SH-SY5Y (cell line): Measurements from ENCODE around the gene ZNF217.

Experiments
- GATA2 ChIP-seq: IDR thresholded peaks from 2 replicates; pipeline ENCODE4 v1.6.1; 2011; ENCODE audit warnings: mild to moderate bottlenecking, low read depth, low read length
- GATA3 ChIP-seq: IDR thresholded peaks from 2 replicates; pipeline ENCODE4 v1.6.1; 2011; ENCODE audit warnings: low read depth, mild to moderate bottlenecking, low read length, moderate library complexity

The ZNF217 gene

DNA sequence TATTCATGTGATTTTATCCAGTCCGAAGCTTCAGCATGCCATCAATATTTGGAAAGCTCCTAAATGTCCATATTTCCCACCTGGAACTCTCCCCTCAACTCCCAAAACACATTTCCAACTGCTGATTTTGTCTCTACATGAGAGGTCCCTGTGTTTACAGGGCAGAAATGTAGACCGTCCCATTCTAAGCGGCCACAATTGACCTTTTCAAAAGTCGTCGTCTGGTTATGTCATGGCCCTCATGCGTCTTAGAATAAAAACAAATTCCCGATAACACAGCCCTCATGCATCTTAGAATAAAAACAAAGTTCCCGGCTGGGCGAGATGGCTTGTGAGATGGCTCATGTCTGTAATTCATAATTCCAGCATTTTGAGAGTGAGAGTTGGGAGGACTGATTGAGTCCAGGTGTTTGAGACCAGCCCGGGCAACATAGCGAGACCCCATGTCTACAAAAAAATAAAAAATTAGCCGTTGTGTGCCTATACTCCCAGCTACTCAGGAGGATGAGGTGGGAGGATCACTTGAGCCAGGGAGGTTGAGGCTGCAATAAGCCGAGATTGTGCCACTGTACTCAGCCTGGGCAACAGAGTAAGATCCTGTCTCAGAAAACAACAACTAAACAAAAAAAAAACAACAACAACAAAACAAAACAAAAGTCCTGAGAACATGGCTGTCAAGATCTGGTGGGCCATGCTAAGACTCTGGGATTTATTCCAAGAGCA is 6.4 kb upstream of the ZNF217 start:
- TF ChIP-seq GATA2 (no peak), GATA3 (no peak)

DNA sequence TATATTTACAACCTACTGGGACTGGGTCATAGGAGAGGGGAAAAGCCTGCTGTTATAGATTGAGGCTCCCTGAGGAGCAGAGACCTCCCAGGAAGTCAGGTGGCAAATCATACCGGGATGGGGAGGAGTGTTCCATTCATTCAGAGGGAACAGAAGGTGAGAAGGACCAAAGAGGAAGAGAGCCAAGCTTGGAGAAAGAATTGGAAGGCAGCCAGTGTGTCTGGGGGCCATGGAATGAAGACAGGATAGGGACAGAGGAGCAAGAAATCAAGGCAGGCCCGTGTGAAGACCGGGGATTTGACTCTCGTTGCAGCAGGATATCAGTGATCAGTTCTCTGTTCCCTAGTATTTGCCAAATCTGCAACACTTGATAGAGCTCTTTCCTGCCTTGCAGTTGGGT is 5.7 kb upstream of the ZNF217 start:
- no peak for TF ChIP-seq GATA3
- no peak for TF ChIP-seq GATA2

DNA sequence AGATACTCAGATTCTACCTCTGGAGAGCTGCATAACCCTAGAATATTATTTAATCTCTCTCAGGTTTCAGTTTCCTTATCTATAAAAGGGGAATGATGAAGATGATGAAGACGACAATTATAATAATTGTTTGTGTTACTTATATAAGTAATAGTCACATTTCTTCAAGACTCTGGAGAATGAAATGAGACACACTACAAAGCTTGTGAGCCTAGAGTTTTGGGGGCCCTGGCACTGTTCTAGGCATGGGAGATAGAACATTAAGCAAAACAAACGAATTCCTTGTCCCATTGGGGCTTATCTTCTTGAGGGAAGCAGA is 5.4 kb upstream of the ZNF217 start:
- TF ChIP-seq GATA2 (no peak), GATA3 (no peak)

DNA sequence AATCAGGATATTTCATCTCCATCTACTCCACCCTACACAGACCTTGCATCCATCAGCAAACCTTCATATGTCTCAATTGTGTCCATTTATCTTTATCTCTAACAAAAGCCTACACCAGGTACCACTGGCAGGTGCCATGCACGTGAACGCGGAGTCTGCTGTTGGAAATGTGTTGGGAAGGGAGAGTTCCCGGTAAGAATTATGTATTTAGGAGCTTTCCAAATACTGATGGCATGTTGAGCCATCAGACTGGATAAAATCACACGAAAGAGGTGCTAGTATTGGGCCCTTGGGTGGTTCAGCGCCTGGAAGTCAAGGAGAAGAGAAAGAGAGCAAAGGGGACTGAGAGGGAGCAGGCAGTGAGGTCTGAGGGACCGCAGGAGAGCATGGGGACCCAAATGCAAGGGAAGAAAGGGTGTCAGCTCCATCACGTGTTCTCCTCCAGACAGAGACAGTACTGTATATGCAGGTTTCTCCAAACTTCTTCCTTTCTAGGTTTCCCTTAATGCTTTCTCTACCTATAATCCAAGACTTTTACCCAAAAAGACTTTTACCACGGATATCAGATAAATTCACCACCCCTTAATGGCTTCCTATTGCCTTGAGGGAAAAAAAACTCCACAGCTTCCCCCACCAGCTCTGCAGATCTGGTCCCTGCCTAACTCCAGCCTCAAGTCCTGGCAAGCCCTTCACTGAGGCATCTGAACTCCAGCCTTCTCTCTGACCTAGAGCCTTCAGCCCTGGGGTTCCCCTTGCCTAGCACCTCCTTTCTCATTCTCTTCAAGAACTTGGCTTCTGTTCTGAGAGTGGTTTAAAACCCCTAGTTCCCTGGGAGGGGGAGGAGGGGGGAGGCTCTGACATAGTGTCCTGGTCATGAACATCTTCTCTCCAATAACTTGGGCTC is 4.8 kb upstream of the ZNF217 start:
- no peak for TF ChIP-seq GATA2
- no peak for TF ChIP-seq GATA3

DNA sequence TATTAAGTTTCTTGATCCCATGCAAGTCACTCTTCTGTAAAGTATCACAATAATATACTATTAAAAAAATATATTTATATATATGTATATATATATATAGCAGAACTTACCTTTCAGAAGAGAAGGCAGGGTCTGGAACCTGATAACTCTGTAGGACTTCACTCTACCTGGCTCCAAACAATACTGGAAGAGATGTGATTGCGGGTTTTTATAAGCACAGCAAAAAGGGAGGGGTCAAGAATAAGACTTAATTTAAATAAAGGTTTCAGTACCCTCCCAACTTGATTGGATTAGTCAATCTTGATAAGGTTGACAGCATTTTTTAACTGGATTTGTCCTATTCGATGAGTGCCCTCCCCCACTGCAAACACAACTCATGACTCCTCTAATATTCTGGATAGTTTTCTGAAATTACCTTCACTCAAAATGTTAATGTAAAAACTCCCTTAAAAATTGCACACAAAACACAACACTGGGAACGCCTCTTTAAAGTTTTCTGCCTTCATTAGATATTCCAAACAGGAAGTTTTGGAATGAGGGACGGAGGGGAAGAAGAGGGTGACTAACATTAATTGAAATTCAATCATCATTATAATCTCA is 4.0 kb upstream of the ZNF217 start:
- TF ChIP-seq GATA3 (no peak), GATA2 (no peak)

DNA sequence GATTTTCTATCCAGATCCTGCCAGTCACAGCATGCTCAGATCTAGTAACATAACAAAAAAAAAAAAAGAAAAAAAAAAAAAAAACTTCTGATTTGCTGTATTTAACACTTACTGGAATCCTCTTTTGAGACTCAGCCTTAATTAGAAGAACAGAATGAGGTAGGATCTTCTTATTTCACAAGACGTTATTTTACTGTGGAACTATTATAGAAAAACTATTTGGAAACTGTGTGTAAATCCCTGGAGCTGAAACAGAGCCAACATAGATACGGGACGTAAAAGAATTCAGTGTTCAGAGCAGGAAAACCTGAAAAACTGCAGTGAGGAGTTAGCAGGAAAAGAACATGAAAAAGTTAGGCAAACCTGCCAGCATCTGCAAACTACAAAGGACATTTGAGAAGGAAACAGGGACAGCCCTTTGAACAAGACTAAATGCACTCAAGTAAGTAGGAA is 3.4 kb upstream of the ZNF217 start:
- TF ChIP-seq GATA3, result no peak
- no peak for TF ChIP-seq GATA2

DNA sequence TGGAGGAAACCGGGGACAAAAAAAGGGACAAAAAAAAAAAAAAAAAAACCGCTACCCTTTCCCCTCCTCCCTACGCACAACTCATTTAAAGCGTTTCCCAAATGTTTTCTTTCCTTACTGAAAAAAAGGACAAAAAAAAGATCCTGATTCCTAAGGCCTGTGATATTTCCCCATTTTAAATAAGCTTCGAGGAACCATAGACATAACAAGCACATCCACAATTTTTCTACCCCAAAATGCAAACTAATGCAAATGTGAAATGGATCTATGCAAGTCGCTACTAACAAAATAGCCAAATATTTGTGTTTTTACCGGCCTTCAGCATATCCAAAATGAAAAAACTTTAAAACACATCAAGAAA is 1.4 kb upstream of the ZNF217 start:
- TF ChIP-seq GATA2 (no peak), GATA3 (no peak)

DNA sequence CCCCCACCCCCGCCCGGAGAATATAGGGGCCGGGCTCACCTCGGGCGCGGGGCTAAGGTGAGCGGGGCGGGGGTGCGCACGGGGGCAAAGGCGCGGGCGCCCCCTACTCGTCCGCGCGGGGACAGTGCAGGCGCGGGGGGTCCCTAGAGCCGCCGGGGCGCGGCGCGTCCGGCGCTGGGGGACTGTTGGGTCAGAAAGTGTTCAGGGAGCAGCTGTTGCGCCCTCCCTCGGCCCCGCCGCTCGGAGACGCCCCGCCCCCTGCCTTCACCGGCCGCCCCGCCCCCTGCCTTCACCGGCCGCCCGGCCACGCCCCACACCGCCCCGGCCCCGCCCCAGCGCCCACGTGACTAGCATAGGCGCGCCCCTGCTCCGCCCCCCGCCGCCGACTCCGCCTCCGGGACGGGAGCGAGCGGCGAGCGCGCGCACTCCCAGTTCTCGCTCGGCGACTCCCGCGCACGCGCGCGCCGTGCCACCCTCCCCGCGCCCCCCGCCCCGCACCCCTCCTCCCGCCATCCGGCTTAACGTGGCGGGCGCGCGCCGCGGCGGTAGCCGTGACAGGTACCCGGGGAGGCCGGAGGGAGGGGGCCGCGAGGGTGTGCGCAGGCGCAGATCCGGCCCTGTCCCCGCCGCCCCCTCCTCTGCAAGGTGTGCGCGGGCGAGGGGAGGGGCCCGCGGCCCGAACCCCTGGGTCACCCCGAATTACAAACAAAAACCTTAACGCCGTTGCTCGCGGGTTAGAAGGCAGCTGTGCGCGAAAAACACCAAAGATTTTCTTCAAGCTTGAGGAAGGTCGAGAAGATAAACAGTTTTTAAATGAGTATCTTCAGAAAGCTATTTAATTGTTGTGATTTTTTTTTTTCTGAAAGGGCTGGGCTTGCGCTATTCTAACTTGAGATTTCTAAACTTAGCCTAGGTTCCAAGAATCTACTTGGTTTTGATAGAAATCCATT is 704 bp upstream of the ZNF217 start:
- no peak for TF ChIP-seq GATA3
- no peak for TF ChIP-seq GATA2

DNA sequence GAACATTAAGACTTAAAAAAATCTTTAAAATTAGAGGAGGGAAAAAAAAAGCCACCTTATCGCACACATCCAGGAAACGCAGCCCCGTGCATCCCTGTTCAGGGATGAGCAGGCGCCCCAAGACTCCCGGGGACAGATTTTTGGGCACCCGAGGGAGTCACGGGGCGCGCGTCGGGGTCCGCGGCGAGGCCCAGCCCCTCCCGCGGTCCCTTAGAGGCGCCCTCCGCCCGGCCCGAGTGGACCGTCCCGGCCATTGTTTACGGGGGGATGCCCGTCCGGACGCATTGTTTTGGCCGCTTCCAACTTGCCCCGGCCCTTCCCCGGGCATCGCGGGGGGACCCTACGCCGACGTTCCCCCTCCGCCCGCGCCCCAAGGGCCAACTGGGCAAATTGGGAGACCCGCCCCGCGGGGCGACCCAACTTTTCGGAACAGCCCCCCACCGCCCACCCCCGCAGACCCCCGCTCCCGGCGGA is 610 bp downstream of the ZNF217 start:
- TF ChIP-seq GATA2 (no peak), GATA3 (no peak)

DNA sequence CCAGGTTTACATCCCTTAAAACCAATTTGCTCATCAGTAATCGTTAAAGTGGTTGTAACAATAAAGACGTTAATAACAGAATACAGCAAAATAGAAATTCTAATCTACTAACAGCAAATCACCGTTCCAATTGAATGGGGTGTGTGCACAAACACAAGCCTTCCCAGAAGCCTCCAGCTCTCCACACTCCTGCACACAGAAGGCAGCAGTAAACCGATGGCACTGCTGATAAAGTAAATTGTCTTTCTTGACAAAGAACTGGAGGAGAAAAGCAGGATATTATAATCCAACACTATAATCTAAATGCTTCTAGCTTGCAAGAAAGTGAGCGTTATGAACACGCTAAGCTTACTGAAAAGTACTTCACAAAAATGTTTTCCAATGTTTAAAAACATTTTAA is 7.0 kb downstream of the ZNF217 start:
- TF ChIP-seq GATA2 (no peak), GATA3 (no peak)

DNA sequence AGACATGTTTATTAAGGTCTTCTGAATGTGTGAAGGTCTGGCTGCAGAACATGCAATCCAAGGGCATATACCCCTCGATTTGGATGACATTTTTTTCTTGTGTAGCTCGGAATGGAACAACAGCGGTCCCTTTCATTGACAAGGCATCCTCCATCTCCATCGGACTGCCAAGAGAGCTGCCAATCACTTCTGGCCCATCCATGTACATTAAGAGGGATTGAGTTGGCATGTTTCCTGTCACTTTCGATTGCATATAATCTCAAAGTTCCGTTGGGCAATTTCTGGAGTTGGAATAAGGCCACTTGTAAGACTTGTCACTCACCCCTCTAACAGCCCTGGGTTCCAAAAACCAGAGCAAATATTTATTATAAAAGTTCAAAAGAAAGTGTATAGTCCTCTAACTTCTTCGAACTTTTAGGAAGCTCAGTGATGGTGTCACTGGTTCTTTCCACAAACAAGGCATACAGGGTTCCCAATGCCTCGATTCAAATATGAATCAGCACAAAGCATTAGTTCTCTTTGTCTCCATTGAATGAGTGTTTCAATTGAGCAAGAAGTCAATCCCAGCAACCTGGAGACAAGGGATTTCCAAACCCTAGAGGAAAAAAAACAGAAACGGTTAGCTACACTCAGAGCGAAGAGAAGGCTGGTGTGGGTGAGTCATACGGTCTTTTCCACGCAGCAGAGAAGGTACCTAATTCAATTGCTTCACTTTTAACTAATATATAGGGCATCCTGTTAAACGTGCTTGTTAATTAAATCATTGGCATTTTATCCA is 10.9 kb downstream of the ZNF217 start:
- TF ChIP-seq GATA3 (no peak), GATA2 (no peak)

DNA sequence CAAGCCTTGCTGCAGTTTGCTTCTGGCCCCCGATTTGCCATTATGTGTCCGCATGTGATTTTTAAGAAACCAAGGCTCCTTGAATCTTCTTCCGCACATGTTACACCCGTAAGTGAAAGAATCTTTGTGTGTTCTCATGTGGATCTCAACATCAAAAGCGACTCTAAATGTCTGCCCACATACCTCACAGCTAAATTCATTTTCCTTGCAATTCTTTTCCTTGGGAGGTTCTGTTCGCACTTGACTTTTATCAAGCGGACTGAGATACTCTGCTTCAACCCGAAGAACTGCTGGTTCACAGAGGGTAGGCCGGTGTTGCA is 11.4 kb downstream of the ZNF217 start:
- no peak for TF ChIP-seq GATA2
- no peak for TF ChIP-seq GATA3
